ENCODE results near the gene CRACR2B.

- TF ChIP-seq CTCF (conservative IDR thresholded peaks at IDR 0.05 in 1 of 2, IDR thresholded peaks at IDR 0.05 in 1 of 2; ENCODE audit: extremely low read depth in 1 of 2, insufficient read depth in 1 of 2, low read depth in 1 of 2, low read length in 2 of 2) (no peak), EZH2 (IDR thresholded peaks at IDR 0.05; ENCODE audit: borderline replicate concordance, low read length) (no peak)
These were observed 2.8 kb downstream of the CRACR2B start for GRCh38 chr11:830295-831117.

All from mammary epithelial cell (primary cell).